OCI-LY1 (cell line): Measurements from ENCODE around the gene RBM20.
"Not testable (repeated sequence)": the region's sequence is repeated elsewhere in the genome, so short reads cannot be mapped to it uniquely, and the experiment has no call there.

Experiments
- H2AFZ ChIP-seq: fragments of 200-600 bp; sonication (generic), shearing (Covaris generic); 2 replicates; pipeline ENCODE4 v1.6.0; 2014; ENCODE audit warnings: antibody characterized with exemption, mild to moderate bottlenecking, low read length
- H3F3A ChIP-seq: fragments of 200-600 bp; sonication (generic), shearing (Covaris generic); 2 replicates; pipeline ENCODE4 v1.6.0; 2014; ENCODE audit warnings: mild to moderate bottlenecking, antibody characterized with exemption, low read length, moderate library complexity; ENCODE audit not compliant: insufficient read depth
- H3K27ac ChIP-seq: fragments of 200-600 bp; sonication (generic); 2 replicates; pipeline ENCODE4 v1.5.1; 2014; ENCODE audit warnings: low read length, mixed run types, mild to moderate bottlenecking, low read depth; ENCODE audit not compliant: poor library complexity, severe bottlenecking
- H3K27me3 ChIP-seq: fragments of 200-600 bp; sonication (generic); 2 replicates; pipeline ENCODE4 v1.6.0; 2014; ENCODE audit warnings: antibody characterized with exemption, mild to moderate bottlenecking, low read length, moderate library complexity; ENCODE audit not compliant: insufficient read depth
- H3K36me3 ChIP-seq: fragments of 200-600 bp; sonication (generic); 2 replicates; pipeline ENCODE4 v1.6.1; 2014; ENCODE audit warnings: mild to moderate bottlenecking, antibody characterized with exemption, low read length, moderate library complexity, mixed read lengths; ENCODE audit not compliant: insufficient read depth
- H3K4me1 ChIP-seq: fragments of 200-600 bp; sonication (generic); 2 replicates; pipeline ENCODE4 v1.5.1; 2014; ENCODE audit warnings: mild to moderate bottlenecking, low read length, moderate library complexity; ENCODE audit not compliant: insufficient read depth, severe bottlenecking
- H3K4me2 ChIP-seq: fragments of 200-600 bp; sonication (generic), shearing (Covaris generic); 2 replicates; pipeline ENCODE4 v1.6.1; 2014; ENCODE audit warnings: low read length
- H3K4me3 ChIP-seq: fragments of 200-600 bp; sonication (generic); 2 replicates; pipeline ENCODE4 v1.5.1; 2014; ENCODE audit warnings: low read length, low read depth, mild to moderate bottlenecking, mixed read lengths; ENCODE audit not compliant: poor library complexity, severe bottlenecking
- H3K79me2 ChIP-seq: fragments of 200-600 bp; shearing (Covaris generic); 2 replicates; pipeline ENCODE4 v1.6.1; 2016; ENCODE audit warnings: mixed run types, low read length, mixed read lengths; ENCODE audit not compliant: insufficient read depth
- H3K9ac ChIP-seq: fragments of 200-600 bp; sonication (generic), shearing (Covaris generic); 2 replicates; pipeline ENCODE4 v1.6.1; 2014; ENCODE audit warnings: mild to moderate bottlenecking, low read length, mixed read lengths
- H3K9me2 ChIP-seq: fragments of 200-600 bp; sonication (generic), shearing (Covaris generic); 2 replicates; pipeline ENCODE4 v1.6.1; 2014; ENCODE audit warnings: low read depth, mild to moderate bottlenecking, low read length, mixed read lengths
- H3K9me3 ChIP-seq: fragments of 200-600 bp; shearing (Covaris generic); 2 replicates; pipeline ENCODE4 v1.6.1; 2014; ENCODE audit warnings: low read length, mixed read lengths
- H4K20me1 ChIP-seq: fragments of 200-600 bp; sonication (generic), shearing (Covaris generic); 2 replicates; pipeline ENCODE4 v1.6.0; 2016; ENCODE audit warnings: mild to moderate bottlenecking, low read length; ENCODE audit not compliant: insufficient read depth
- EZH2 ChIP-seq: fragments of 200-600 bp; sonication (generic), shearing (Covaris generic); IDR thresholded peaks from 2 replicates; pipeline ENCODE4 v1.8.0; 2017; ENCODE audit warnings: borderline replicate concordance, mixed run types, mild to moderate bottlenecking, antibody characterized with exemption, low read length, moderate library complexity, mixed read lengths
- TF ChIP-seq, protein P1 (sequence below): fragments of 200-600 bp; sonication (generic), shearing (Covaris generic); IDR thresholded peaks from 2 replicates; pipeline ENCODE4 v1.5.1; 2017; ENCODE audit warnings: mild to moderate bottlenecking, antibody characterized with exemption, low read length, moderate library complexity, mixed read lengths

The RBM20 gene

DNA sequence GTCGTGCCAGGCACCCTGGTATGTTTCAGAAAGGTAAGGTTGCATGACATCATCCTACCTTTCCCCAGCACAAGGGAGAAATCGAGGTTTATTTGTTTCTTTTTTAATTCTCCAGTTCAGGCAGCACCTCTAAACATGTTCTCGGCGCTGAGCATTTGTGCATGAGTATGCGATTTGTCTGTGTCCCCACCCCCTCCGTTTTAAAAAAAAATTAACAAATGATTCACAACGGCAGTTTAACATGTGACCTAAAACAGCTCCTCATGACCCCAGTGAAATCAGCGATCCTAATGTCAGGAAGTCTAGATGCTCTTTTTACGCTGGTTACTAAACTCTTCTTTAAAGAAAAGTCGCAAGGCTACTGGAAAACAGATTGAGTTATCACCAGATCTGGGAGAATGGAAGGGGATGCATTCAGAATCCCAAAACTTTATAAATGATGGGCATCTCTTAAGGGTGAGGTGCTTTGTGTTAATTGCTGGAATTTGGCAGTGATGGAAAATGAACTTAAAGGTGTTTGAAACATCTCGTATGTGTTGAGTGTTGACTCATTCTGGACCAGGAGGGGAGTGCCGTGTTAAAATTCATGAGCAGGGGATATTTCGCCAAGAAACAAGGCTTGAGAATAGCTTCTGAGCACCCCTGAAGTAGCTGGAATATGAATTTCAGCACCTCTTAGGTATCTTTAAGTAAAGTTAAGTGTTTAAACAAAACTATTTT, 120.8 kb downstream of the RBM20 start:
- no peak overlapping the region for H3K4me2 ChIP-seq
- no peak overlapping the region for H3K27ac ChIP-seq
- H3K9me2 ChIP-seq, result no peaks in the 10 kb centered on the region
- H2AFZ ChIP-seq, result no peak overlapping the region
- H3F3A ChIP-seq, result no peaks in the 10 kb centered on the region
- no peaks in the 10 kb centered on the region for H3K27me3 ChIP-seq
- no peak overlapping the region for H3K9ac ChIP-seq
- H3K9me3 ChIP-seq, result no peaks in the 10 kb centered on the region
- peaks cover 19% of the 10 kb centered on the region for H3K4me1 ChIP-seq
- H4K20me1 ChIP-seq, result no peaks in the 10 kb centered on the region
- no peaks in the 10 kb centered on the region; the same call in 1 of the 2 replicates for H3K36me3 ChIP-seq
- no peaks in the 10 kb centered on the region for H3K79me2 ChIP-seq
- H3K4me3 ChIP-seq, result no peak overlapping the region
- TF ChIP-seq EZH2, result no peak
- TF ChIP-seq, protein P1, sequence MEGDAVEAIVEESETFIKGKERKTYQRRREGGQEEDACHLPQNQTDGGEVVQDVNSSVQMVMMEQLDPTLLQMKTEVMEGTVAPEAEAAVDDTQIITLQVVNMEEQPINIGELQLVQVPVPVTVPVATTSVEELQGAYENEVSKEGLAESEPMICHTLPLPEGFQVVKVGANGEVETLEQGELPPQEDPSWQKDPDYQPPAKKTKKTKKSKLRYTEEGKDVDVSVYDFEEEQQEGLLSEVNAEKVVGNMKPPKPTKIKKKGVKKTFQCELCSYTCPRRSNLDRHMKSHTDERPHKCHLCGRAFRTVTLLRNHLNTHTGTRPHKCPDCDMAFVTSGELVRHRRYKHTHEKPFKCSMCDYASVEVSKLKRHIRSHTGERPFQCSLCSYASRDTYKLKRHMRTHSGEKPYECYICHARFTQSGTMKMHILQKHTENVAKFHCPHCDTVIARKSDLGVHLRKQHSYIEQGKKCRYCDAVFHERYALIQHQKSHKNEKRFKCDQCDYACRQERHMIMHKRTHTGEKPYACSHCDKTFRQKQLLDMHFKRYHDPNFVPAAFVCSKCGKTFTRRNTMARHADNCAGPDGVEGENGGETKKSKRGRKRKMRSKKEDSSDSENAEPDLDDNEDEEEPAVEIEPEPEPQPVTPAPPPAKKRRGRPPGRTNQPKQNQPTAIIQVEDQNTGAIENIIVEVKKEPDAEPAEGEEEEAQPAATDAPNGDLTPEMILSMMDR, result no peak

DNA sequence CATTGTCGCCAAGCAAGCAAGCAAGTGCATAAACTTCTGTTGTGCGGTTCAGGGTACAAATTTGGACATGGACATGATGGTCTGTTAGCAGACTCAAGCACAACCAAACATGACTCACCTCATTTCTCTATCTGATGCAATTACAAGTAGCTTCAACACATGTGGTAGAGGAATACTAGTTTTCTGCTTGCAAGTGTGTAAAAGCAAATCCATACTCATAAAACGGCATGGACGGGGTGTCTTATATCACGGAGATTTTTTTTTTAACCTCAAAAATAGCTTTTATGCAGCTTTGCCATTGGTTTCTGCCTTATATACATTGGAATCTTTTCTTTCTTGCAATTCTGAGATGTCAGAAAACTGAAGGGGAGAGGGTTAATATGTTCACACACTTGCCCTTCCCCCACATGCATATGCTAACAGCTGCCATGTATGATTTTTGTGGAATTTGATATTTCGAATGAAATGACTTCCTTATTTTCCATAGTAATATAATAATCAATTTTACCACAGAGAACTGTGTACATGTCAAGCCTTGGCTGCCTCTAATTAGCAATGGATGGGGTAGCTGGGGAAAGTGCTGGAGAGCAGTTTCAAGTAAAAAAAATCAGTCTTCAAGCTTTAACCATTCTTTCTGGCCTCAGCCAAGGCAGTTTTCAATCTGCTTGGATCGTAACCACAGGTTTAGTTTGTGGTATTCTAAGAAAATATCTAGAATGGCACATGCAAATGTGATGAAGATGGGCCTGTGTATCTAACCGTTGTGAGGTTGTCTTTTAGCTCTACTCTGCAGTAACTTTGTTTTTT, 121.6 kb downstream of the RBM20 start:
- H3K27me3 ChIP-seq, result no peaks in the 10 kb centered on the region
- no peaks in the 10 kb centered on the region for H3K9me2 ChIP-seq
- H3F3A ChIP-seq, result no peaks in the 10 kb centered on the region
- no peak overlapping the region for H3K4me3 ChIP-seq
- H3K9ac ChIP-seq, result no peak overlapping the region
- H3K27ac ChIP-seq, result no peak overlapping the region
- H3K9me3 ChIP-seq, result no peaks in the 10 kb centered on the region
- H3K36me3 ChIP-seq, result no peaks in the 10 kb centered on the region
- no peaks in the 10 kb centered on the region for H3K79me2 ChIP-seq
- no peaks in the 10 kb centered on the region for H4K20me1 ChIP-seq
- H3K4me1 ChIP-seq, result peaks cover 27% of the 10 kb centered on the region
- TF ChIP-seq, protein P1, result no peak
- TF ChIP-seq EZH2, result no peak
- H2AFZ ChIP-seq, result no peak overlapping the region
- no peak overlapping the region for H3K4me2 ChIP-seq

DNA sequence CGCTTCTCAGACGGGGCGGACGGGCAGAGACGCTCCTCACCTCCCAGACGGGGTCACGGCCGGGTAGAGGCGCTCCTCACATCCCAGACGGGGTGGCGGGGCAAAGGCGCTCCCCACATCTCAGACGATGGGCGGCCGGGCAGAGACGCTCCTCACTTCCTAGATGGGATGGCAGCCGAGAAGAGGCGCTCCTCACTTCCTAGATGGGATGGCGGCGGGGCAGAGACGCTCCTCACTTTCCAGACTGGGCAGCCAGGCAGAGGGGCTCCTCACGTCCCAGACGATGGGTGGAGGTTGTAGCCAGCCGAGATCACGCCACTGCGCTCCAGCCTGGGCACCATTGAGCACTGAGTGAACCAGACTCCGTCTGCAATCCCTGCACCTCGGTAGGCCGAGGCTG, 123.5 kb downstream of the RBM20 start:
- not testable (repeated sequence) for H3K9me2 ChIP-seq, H3K36me3 ChIP-seq, H3K27me3 ChIP-seq, H3K9ac ChIP-seq, H2AFZ ChIP-seq, H3F3A ChIP-seq, H3K9me3 ChIP-seq, H3K79me2 ChIP-seq, H3K4me3 ChIP-seq, H4K20me1 ChIP-seq, H3K27ac ChIP-seq, H3K4me2 ChIP-seq
- peaks cover 46% of the 10 kb centered on the region for H3K4me1 ChIP-seq
